ENCODE measurements around the gene MED9.

The MED9 gene

DNA sequence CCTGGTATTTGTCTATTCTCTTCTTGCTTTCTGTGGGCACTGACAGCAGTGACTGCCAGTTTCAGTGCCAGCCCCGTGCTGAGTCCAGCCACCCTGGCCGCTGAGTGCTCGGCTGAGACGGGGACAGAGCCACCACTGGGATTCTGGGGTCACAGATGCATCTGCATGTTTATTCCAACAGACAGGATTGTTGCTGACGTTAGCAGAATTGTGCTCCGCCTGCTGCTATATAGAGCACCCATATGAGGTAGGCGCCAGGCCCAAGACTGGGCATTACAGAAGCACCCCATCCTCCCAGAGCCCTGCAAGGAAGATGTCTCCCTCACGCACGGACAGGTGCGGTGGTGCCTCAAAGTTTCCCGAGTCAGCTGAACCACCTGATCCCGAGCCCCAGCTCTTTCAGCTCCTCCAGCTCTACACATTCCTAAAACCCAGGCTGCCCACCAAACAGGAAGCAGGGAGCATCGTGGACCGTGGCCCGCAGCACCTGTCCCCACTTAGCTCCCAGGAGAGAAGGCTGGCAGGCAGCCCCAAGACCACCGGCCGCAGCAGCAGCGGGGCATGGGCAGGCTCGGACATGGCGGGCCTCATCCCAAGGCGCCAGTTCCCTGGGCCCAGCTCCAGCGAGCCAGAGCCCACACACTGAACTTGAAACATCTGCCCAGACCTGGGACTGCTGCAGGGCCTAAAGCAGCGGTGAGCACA lies 64.3 kb downstream of the MED9 start:
- no peak for DNase-seq

- no peak for DNase-seq
Observed at GRCh38 chr17:17541640-17542001, 64.8 kb downstream of the MED9 start.
